Activated CD4-positive, alpha-beta T cell treated with anti-CD3 and anti-CD28 coated beads, Interleukin-2, Interleukin-4, amounts not matched to agents 100 ng/mL and 50 ng/mL, durations not matched to agents 16 hours and 8 hours (primary cell): ENCODE results near the gene AMY2A.
"Not testable (repeated sequence)": the region's sequence is repeated elsewhere in the genome, so short reads cannot be mapped to it uniquely, and the experiment has no call there.

Source experiments
- DNase-seq: peaks from one replicate; pipeline ENCODE4 v3.0.0-alpha.2; 2020; ENCODE audit warnings: low spot score

Gene AMY2A

DNA sequence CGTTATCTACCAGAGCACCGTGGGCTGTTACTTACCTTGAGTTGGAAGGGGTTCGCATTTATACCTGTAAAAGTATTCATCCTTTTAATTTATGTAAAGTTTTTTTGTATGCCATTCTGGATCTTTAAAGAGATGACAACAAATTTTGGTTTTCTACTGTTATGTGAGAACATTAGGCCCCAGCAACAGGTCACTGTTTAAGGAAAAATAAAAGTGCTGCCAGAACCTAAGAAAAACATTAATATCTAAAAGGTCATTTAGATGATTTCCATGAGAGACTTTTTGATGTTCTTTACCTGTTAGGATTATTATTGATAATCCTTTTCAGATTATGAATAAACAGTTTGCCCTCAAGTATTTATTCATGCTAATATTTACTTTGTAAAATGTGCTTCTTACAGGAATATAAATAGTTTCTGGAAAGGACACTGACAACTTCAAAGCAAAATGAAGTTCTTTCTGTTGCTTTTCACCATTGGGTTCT is at the start of gene AMY2A:
AMY2A (plus strand) TSS at position 434 of the 484 bp plus-strand sequence; CDS start at position 448, 14 bp downstream.
- not testable (repeated sequence) for DNase-seq

DNA sequence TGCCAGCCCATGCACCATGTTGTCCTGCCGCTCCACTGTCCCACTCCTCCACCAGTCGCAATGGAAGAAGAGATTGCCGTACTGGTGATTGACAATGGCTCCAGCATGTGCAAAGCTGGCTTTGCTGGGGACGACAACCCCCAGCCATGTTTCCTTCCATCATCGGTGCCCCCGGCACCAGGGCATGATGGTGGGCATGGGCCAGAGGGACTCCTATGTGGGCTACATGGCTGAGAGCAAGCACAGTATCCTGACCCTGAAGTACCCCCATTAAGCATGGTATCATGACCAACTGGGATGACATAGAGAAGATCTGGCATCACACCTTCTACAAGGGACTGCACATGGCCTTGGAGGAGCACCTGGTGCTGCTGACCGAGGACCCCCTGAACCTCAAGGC is 47.7 kb upstream of the AMY2A start:
- no peak for DNase-seq

DNA sequence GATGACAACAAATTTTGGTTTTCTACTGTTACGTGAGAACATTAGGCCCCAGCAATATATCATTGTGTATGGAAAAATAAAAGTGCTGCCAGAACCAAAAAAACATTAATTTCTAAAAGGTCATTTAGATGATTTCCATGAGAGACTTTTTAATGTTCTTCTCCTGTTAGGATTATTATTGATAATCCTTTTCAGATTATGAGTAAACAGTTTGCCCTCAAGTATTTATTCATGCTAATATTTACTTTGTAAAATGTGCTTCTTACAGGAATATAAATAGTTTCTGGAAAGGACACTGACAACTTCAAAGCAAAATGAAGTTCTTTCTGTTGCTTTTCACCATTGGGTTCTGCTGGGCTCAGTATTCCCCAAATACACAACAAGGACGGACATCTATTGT is 45.9 kb upstream of the AMY2A start, which contains the start of gene AMY2B:
AMY2B (plus strand) TSS at position 301 of the 400 bp plus-strand sequence; CDS start at position 315, 14 bp downstream.
- DNase-seq = not testable (repeated sequence)

DNA sequence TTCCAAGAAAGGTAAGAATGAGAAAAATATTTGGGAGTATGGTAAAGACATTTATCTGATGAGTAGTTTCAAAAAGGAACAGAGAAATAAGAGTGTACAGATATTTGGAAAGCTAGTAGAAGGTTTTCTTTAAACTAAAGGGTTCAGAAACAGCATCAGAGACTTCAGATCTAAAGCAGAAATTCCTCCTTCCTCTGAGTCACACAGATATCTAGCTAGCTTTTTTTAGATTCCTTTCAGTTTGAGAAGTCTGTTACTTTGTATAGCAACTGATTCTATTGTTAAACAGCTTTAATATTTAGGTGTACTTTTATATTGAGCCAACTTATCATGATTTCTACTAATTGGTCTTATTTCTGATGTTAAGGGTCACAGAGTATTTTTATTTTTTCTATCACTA is 41.2 kb upstream of the AMY2A start:
- DNase-seq = no peak

DNA sequence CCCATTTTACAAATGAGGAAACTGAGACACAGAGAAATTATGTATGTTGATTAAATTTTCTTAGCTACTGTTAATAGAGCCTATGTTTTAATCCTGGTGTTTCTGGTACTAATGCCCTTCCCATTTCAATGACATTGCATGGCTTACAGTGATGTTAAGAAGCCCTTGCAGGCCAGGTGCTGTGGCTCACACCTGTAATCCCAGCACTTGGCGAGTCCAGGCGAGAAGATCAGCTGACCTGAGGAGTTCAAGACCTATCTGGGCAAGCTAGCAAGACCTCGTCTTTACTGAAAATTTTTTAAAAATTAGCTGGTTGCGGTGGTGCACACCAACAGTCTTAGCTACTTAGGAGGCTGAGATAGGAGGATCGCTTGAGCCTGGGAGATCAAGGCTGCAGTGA is 40.4 kb upstream of the AMY2A start:
- DNase-seq = not testable (repeated sequence)

DNA sequence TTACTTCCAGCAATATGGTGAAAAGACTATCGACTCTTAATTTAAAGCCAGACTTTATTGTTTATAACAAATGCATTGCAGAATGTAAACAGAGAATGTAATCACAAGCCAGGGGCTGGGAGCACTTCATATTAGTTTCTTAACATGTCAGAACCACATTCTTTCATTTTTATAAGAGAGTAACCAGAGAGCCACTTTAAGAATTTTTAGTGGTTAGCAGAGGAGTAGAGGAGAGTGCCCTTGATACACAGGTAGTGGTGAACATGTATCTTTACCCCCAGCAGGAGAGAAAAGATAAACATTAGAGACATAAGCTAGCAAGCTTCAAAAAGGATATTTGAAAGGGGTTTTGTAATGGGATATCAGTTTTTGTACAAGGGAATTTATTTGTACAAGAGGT is 34.8 kb upstream of the AMY2A start:
- DNase-seq = no peak

DNA sequence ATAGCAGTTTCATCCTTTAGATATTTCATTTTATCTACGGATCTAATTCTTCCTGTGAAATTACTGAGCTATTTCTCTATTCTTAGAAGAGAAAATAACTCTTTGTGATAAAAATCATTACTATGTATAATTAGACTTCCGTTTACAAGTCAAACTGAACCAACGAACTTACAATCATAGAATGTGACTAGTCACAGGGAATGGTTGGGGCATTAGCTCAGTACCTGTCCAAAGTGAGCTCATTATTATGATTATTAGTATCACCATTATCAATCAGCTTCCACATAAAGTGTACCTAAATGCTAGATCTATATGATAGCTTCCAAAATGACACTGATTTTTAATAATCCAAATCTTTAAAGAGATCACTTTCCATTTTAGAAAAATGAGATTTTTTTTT is 33.3 kb upstream of the AMY2A start:
- no peak for DNase-seq

DNA sequence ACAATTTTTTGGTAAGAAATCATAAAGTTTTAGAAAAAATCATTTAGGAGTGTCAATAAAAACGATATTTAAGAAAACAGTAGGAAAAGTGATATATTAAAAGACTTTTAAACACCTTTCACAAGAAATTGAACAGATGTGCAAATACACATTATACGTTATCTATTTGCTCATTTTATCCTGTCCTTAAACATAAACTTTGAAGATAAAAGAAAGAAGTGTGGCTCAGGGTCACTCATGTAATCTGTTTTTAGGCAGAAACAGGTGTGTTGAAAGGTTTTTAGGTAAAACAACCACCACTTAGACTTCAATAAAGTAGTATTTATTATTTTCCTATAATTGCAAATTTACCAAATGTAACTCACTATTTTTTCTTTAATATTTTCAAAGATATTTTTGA is 32.7 kb upstream of the AMY2A start:
- DNase-seq = no peak

DNA sequence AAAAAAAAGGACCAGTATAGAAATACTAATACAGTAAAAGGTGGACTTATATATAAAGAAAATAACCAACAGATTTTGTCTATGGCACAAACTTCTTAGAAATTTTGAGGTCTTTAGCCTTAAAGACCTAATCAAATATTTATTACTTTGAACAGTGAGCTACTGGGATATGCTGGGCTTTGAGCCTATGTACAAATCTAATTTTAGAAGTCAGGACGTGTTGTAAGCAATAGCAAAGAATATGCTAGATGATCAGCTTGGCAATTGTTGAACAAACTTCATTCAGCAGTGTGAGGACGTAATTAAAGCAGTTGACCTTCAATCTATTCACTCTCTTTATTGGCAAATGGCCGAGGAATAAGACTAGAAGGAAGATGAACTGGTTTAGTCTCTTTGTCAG is 14.5 kb upstream of the AMY2A start:
- DNase-seq = not testable (repeated sequence)

DNA sequence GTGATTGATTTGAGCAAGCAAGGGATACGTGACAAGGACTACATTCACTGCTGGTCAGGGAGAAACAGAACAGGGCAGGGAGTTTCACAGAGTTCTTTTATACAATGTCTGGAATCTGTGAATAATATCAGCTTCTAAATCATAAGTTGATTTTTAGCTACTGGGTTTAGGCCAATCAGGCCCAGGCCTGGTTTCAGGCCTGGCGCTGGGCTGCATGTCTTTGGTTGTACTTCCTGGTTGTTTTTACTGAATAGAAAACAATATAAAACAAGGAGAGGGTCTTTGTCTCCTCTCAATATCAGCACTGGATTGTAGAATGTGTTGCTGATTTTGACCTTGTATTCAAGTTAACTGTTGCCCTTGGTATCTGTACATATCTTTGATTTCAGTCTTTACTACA is 865 bp upstream of the AMY2A start:
- DNase-seq = no peak

DNA sequence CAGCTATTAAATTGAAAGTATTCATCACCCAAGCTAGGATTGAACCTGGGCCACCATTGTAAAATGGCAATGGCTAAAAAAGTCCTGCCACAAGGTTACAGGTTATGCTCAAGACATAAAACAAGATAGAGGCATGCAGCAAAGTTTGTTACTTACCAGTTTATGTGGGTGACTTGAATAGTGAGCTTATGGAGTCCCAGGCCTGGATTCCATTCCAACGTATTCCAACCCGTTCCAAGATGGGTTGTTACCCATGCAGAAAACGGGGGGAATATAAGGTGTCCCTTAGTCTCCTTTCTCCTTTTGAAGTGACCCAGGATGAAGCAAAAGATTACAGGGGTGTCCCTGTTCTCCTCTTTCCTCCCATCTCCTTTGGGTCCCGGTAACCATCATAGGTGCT is 10.2 kb downstream of the AMY2A start:
- not testable (repeated sequence) for DNase-seq

DNA sequence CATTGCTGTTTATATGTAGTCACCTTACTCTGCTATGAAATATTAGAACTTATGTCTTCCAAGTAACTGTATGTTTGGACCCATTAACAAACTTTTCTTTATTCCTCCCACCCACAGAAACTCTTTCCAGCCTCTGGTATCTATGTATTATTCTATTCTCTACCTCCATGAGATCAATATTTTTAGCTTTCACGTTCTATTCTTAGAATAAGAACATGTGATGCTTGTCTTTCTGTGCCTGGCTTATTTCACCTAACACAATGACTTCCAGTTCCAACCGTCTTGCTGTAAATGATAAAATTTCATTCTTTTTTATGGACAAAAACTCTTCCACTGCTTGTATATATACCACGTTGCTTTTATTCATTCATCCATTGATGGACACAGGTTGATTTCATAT is 24.0 kb downstream of the AMY2A start:
- not testable (repeated sequence) for DNase-seq

DNA sequence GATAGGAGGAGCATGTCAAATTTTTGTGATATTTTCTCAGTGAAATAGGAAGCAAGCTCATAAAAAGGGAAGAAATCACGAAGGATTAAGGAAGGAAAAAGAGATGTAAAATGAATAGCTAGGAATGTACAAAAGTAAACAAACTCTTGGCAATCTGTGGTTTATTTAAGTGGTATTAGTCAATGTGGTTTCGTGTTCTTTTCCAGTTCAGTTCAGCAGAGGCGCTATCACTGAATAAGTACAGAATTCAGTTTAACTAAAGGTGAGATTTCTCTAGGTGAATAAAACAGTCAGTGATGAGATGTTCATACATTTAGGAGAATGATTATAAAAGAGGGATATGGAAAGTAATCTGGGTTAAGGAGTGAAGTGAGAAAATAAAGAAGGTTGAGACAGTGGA is 26.7 kb downstream of the AMY2A start:
- DNase-seq = not testable (repeated sequence)

DNA sequence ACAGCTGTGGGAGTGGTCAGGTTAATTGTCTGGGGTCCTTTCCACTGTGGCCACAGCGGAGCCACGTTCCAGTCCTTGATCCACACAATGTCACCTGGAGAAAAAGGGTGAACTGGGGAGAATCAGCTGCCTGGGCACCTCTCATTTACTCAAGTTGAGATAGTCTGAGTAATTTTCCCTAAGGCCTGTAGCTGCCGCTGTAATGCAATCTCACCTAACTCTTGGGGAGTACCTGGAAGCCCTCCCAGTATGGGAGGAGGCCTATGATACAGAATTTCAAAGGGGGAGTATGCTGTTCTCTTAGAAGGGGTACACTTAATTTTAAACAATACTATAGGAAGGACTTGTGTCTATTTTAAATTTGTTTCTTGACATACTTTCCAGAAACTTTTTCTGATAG is 33.1 kb downstream of the AMY2A start:
- DNase-seq = not testable (repeated sequence)

DNA sequence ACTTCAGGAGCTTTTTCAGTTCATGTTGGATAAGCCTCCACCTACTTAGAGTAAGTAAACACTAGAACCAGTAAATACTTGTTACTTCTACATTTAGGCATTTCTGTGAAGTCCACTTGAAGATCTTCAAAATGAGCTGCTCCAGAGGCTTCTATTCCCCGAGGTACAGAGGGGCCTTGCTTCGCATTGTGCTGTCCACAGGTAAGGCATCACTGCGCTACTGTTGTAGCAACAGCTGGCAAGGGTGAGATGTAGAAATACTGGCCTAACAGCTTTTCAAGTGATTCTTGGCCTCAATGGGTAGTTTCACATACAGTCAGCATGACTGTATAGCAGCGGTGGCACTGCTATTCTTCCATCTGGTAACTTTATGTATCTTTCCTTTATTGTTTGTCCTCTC is 33.7 kb downstream of the AMY2A start:
- DNase-seq = not testable (repeated sequence)

DNA sequence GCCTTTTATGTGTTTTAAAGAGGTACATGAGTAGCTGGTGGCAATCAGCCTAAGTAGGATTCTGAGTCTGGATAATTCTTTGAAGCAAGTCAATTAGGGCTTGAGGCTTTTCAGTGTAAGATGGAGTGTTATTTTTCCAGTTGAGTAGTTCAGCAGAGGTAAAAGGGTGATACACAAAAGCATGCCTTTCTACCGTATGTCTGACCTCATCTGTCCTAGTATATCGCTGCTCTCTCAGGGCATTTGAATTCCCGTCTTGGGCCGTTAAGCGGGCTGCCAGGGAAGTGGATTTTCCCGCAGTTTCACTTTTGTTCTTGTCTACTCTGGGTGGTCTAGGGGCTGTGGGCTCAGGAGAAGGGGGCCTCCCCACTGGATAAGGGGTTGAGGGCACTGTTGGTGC is 36.9 kb downstream of the AMY2A start:
- DNase-seq = not testable (repeated sequence)

DNA sequence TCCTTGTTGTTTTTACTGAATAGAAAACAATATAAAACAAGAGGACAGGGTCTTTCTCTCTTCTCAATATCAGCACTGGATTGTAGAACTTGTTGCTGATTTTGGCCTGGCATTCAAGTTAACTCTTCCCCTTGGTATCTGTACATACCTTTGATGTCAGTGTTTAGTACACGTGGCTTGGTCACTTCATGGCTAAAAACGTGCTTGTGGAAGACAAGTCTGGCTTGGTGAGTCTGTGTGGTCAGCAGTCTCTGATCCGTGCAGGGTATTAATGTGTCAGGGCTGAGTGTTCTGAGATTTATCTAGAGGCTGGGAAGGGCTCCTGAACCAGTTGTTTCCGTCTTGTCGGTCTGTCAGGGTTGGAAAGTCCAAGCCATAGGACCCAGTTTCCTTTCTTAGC is 38.2 kb downstream of the AMY2A start, which contains the start of gene AMY1A:
AMY1A (plus strand) TSS at position 301 of the 400 bp plus-strand sequence. CDS start 571 bp downstream, outside the sequence.
- not testable (repeated sequence) for DNase-seq
